K562 (cell line): ENCODE results near the gene NTSR2. TPM values are rescaled to one million over a fixed set of nuclear protein-coding genes. Genes with fewer than 3 reads are reported as not detected.

Source experiments
- CHD7 ChIP-seq: fragments of 200-600 bp; sonication (generic); IDR thresholded peaks from one replicate; pipeline ENCODE4 v1.6.1; 2012; ENCODE audit warnings: mild to moderate bottlenecking, low read depth, low read length, inconsistent platforms
- STAT6 ChIP-seq: sonication (generic); formaldehyde crosslinking; IDR thresholded peaks from 2 replicates; pipeline ENCODE4 v1.8.1; 2023; ENCODE audit warnings: mild to moderate bottlenecking, missing genetic modification reagents
- ZNF277 ChIP-seq: fragments of 250-450 bp; sonication (Bioruptor Pico); IDR thresholded peaks from 2 replicates; pipeline ENCODE4 v1.8.0; 2022; ENCODE audit warnings: inconsistent platforms, mild to moderate bottlenecking, moderate library complexity, borderline replicate concordance
- ZNF282 ChIP-seq: sonication (generic); formaldehyde crosslinking; IDR thresholded peaks from 2 replicates; pipeline ENCODE4 v1.8.1; 2023; ENCODE audit warnings: missing genetic modification reagents
- polyA plus RNA-seq, 8 experiments: library from polyadenylated mRNA; depleted of rRNA in 4 of 8; stranded (reverse) in 5 of 8; unstranded in 3 of 8; fragments of >200 nt; fragmentation: Nextera tagmentation in 2 of 8; fragmentation: Illumina TruSeq in 1 of 8; extraction: Ambion mirVana in 2 of 8; extraction: Trizol in 1 of 8; gene quantifications; 2 replicates each; pipeline versions ENCODE4 v1.2.1 to v1.2.3, GENCODE V29; 2011 to 2014; ENCODE audit warnings: inconsistent platforms in 1 of 8, missing spikeins in 1 of 8
- total RNA-seq, 7 experiments: library from RNA; depleted of rRNA in 6 of 7; stranded (reverse); fragments of >200 nt in 6 of 7; fragmentation: Illumina TruSeq in 2 of 7; extraction: Trizol in 2 of 7; gene quantifications; 2 replicates each; pipeline versions ENCODE4 v1.2.1 to v1.2.3, GENCODE V29; 2011 to 2021; ENCODE audit warnings: low replicate concordance in 1 of 7
- TF ChIP-seq, protein P1 (sequence below): fragments of 450-650 bp; IDR thresholded peaks from 2 replicates; pipeline ENCODE4 v1.6.1; 2018; ENCODE audit warnings: mild to moderate bottlenecking, low read depth; ENCODE audit not compliant: partially characterized antibody
- TF ChIP-seq, protein P2 (sequence below): fragments of 250-450 bp; sonication (Bioruptor Pico); IDR thresholded peaks from 2 replicates; pipeline ENCODE4 v1.5.0; 2021; ENCODE audit warnings: mild to moderate bottlenecking, moderate library complexity

Gene NTSR2
- total and polyA plus RNA-seq, 9 of the 15 experiments (the other 6 are each of a cell fraction or from before 2014, with no cell fraction given) = not detected

DNA sequence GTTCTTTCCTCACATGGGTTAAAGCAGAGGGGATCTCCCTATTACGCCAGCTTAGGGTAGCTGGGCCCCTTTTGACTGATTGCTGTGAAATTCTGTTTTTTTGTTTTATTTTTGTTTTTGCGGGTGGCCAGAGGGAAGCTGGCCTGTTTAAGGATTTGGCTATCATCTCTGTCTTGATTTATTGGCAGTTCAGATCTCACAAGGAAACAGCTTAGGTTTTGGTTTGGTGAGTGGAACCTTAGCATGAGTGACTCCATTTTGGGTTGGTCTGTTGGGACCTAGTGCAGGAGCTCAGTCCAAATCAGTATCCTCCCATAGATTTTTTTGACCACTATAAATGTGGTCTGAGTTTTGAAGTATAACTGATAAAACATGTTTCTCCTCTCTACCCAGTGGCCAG is 25.6 kb upstream of the NTSR2 start (continued):
- TF ChIP-seq, protein P1, sequence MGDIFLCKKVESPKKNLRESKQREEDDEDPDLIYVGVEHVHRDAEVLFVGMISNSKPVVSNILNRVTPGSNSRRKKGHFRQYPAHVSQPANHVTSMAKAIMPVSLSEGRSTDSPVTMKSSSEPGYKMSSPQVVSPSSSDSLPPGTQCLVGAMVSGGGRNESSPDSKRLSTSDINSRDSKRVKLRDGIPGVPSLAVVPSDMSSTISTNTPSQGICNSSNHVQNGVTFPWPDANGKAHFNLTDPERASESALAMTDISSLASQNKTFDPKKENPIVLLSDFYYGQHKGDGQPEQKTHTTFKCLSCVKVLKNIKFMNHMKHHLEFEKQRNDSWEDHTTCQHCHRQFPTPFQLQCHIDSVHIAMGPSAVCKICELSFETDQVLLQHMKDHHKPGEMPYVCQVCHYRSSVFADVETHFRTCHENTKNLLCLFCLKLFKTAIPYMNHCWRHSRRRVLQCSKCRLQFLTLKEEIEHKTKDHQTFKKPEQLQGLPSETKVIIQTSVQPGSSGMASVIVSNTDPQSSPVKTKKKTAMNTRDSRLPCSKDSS = no peak
- TF ChIP-seq, protein P2, sequence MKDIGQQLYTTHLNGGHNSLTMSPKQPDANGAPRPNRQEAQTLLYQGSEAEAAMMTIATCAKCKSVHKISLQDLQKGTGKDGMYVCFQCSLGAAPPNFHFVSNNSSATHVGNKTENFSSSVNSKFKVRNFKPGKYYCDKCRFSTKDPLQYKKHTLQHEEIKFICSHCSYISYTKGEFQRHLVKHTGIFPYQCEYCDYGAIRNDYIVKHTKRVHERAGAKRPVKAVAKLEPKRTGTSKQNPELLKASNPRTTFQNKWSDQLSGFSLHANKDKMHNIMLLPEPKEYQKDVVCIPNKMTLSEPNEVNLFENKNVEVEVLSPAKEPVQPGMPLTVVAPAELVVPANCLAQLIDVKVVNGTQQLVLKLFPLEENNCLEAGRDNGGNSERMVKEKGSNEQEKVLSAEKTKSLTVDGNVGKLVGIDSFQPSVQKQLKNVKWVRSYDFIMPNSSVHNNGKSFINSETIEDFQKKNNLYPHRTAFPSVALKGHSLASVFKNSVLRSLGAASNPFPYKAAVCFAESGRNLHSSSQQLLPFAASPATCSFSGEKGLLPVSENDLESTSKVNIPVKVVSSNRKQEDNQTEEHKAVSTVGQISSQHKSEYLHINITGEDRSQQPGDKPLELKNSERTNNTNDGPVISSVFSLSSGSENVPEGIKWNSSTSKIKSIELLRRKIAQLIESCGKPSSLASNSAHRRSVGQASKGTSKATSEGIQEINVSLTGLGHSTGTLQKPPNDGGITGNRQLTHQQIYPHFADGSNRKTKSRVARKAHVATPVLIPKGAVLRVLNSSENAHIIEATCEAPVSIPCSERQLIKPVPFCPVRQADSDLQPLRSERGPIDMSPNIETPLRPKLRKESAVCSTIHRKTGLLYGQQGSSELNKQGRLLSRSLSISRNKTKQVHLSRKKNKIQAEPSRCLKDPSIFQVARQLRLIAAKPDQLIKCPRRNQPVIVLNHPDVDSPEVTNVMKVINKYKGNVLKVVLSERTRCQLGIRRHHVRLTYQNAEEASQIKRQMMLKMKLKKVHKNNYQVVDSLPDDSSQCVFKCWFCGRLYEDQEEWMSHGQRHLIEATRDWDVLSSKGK (CRISPR knock-in tag) = no peak
- TF ChIP-seq STAT6 (CRISPR knock-in tag) (no peak), ZNF277 (CRISPR knock-in tag) (no peak), CHD7 (no peak), ZNF282 (no peak)
